ENCODE results near the gene ARHGAP25. TPM values are rescaled to one million over a fixed set of nuclear protein-coding genes. Genes with fewer than 3 reads are reported as not detected.

ARHGAP25 gene
- total RNA-seq, 1 experiment from 2014 or later = not detected

DNA sequence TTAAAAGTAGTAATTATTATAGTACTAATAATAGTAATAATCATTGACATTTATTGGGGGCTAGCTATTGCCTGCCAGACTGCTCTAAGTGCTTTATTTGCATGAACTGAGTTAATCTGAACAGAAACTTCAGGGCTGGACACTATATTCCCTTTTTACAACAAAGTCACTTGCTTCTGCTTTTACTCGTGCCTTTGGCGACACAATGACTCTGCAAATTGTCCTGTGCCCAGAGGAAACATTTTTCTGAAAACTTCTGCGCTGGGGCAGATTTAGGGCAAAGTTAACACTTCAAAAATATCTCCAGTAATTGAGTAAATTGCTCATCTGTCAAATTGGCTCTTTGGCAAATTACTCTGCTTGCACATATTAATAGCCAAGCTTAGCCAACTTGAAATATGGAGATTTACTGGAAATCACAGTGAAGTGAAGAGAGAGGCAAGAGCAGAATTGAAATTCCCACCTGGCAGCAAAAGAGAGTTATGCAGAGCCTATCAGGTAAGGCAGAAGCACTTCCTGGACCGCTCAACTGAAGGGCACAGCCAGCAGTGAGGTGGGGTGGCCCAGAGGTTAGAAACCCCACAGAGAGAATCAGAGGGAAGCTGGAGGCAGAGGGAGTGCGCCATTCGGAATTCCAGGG is 100.2 kb downstream of the ARHGAP25 start:
- in situ Hi-C loops (cut with HindIII; ENCODE audit: low pct_unique_long_range_greater_than_20kb, low sequenced_read_pairs) = no loop called here
- no peak for DNase-seq (ENCODE audit: low read depth)

DNA sequence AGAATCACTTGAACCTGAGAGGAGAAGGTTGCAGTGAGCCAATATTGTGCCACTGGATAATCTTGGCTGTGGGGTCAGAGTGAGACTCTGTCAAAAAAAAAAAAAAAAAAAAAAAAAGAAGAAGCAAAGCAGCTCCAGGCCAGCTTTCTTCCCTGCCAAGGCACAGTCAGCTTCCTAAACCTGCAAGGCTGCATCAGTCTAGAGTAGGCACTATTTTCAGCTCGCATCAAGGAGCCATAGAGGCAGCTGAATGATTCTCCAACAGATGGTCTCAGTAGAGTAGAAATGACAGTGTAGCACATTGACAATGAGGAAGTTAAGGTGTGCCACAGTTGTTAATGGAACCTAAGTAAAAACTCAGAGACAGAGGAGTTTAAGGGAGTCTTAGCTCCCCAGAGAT is 101.0 kb downstream of the ARHGAP25 start:
- no peak for DNase-seq (ENCODE audit: low read depth)
- in situ Hi-C loops (cut with HindIII; ENCODE audit: low pct_unique_long_range_greater_than_20kb, low sequenced_read_pairs) = no loop called here

DNA sequence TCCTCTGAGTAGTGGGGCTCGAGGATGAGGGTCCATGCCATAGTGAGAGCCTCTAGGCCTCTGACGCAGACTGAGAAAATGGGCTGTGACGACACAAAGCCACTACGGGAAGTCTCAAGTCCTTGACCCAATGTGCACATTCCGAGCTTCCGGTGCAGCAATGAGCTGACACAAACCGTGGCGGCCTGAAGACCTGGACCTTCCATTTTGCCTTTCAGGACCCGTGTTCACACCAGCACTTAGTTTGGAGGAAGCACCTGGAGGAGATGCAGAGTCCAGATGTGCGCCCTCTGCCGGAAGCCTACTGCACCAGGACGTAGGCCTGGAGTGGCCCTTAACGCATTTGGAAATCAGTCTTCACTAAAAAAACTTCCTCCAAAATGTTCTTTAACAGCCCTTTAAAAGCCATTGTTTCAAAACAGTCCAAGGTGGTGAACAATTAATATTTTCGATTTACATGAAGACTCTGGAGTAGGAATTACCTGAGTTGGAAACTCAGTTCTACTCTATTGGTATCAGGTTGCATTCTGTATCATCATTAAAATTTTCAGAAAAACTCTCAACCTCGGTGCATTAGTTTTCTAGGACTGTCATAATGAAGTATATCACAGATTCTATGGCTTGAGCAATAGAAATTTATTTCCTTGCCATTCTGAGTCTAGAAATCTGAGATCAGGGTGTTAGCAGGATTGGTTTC is 102.7 kb downstream of the ARHGAP25 start:
- in situ Hi-C loops (cut with HindIII; ENCODE audit: low pct_unique_long_range_greater_than_20kb, low sequenced_read_pairs) = no loop called here
- no peak for DNase-seq (ENCODE audit: low read depth)

DNA sequence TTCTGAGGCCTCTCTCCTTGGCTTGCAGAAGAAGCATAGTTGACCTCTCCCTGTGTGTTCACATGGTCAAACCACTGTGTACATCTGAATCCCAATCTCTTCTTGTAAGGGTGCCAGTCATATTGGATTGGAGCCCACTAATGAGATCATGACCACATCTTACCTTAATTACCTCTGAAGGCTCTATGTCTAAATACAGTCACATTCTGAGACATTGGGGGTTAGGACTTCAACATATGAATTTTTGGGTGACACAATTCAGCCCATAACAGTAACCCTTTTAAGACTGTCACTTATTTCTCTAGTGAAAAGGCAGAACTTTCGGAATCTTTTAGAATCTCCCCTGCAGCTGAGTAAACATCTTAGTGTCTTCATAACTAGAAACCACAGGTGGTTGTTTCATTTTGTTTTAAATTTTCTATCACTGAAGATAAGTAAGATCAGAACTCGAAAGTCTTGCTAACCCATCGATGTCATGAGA is 103.3 kb downstream of the ARHGAP25 start:
- DNase-seq (ENCODE audit: low read depth) = no peak
- in situ Hi-C loops (cut with HindIII; ENCODE audit: low pct_unique_long_range_greater_than_20kb, low sequenced_read_pairs) = no loop called here

DNA sequence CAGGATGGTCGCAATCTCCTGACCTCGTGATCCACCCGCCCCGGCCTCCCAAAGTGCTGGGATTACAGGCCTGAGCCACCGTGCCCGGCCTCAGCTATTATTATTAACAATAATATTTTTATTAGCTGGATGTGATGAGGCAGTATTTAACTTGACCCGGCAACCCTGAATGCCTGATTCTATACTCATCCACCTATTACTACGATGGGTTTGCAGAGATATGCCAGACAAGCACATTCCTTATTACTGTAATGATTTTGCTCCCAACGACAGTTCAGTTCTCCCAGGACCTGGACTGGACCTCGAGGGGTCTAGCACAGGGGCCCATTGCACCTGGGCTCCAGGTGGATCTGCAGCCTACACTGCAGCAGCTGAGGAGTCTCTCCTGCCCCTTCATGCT is 104.0 kb downstream of the ARHGAP25 start:
- in situ Hi-C loops (cut with HindIII; ENCODE audit: low pct_unique_long_range_greater_than_20kb, low sequenced_read_pairs) = no loop called here

DNA sequence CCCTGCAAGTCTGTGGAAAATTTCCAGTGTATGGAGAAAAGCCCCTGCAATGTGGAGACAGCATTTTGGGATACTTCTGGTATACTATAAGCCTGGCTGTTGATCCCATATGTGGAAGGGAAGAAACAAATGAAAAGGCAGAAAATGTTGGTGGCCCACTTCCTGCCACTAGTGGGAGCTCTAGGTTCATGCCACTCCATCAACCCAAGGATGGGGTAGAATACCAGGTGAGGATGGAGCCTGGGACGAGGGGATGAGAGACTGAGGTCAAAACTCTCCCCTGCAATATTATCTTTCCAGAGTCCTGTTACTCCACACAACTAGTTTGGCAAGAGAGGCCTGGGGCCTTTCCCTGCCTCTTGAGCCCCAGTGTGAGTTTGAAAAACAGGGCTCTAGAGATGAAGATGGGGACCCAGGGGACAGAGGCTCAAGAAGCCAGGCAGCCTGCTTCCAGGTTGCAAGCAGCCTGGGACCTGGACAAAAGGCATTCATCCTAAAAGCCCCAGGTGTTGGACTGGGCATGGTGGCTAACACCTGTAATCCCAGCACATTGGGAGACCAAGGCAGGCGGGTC is 104.7 kb downstream of the ARHGAP25 start:
- in situ Hi-C loops (cut with HindIII; ENCODE audit: low pct_unique_long_range_greater_than_20kb, low sequenced_read_pairs) = no loop called here
- no peak for DNase-seq (ENCODE audit: low read depth)

More for the DNA sequence above, 104.0 kb downstream of the ARHGAP25 start:
- DNase-seq (ENCODE audit: low read depth) = no peak

DNA sequence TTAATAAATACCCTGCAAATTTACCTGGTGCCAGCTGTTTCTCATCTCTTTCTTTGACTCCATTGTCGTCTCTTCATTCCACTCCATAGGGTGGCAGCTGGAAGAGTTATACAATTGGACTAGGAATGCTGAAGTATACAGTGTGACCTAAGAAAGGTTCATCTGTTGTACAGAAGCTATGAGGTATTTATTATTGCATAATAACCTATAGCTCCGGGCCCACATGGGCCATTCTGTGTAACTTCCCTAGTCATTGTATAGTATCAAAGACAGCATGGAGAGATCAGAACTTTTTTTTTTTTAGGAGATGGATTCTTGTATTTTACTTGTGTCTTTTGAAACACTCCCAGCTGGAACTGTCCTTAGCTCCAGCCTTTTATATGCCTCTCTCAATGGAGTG is 110.4 kb downstream of the ARHGAP25 start:
- no peak for DNase-seq (ENCODE audit: low read depth)
- in situ Hi-C loops (cut with HindIII; ENCODE audit: low pct_unique_long_range_greater_than_20kb, low sequenced_read_pairs) = no loop called here

DNA sequence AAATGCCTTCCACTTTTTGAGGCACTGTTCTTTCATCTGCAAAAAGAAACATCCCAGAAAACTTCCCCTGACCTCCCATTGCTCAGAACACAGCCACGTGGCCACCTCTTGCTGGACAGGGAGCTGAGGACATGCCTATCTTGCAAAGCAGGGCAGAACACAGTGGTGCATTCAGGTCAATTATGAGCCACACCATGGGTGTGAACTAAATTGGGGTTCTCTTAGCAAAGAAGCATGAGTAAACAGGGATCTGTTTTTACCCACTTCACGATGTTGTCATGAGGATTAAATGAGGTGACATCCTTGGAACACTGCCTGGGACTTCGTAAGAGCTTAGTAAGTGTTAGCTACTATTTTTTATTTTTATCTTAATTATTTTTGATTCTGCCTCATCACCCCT is 111.5 kb downstream of the ARHGAP25 start:
- in situ Hi-C loops (cut with HindIII; ENCODE audit: low pct_unique_long_range_greater_than_20kb, low sequenced_read_pairs) = no loop called here
- DNase-seq (ENCODE audit: low read depth) = no peak

DNA sequence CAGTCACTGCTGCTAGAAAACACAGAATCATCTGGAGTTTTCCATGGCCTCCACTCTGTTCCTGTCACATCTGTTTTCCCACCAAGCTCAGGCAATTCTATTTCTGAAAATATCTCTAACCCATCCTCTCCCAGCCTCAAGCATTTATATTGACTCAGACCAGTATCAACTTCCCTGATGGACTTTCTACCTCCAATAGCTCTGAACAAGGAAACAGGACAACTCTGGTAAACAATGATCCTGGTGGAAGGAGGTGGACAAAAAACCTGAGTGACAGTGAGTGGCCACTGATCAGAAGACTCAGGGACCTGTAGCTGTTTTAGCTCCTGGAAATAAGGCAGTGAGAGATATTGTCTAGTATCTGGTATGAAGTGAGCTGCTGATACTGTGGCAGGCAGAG is 113.1 kb downstream of the ARHGAP25 start:
- in situ Hi-C loops (cut with HindIII; ENCODE audit: low pct_unique_long_range_greater_than_20kb, low sequenced_read_pairs) = no loop called here
- no peak for DNase-seq (ENCODE audit: low read depth)

DNA sequence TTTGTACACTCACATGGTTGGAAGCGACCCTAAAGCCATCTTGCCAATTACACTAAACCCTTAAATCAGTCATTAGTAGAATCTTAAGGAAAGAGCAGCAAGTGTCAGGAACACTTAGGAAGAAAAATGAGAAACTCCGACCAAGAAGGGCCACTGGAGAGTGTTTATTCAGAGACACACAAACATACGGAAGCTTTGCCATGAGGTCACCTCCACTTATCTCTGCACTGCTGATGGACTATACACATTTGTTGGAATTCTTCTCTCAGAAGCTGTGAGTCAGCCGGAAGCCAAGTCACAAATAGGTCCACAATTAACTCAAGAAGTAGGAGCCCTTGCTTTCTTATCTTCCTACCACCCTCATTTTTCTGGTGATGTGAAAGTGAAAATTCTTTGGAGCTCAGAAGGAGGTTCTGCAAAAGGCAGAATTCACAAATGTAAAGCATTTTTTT is 115.0 kb downstream of the ARHGAP25 start:
- in situ Hi-C loops (cut with HindIII; ENCODE audit: low pct_unique_long_range_greater_than_20kb, low sequenced_read_pairs) = no loop called here
- no peak for DNase-seq (ENCODE audit: low read depth)

DNA sequence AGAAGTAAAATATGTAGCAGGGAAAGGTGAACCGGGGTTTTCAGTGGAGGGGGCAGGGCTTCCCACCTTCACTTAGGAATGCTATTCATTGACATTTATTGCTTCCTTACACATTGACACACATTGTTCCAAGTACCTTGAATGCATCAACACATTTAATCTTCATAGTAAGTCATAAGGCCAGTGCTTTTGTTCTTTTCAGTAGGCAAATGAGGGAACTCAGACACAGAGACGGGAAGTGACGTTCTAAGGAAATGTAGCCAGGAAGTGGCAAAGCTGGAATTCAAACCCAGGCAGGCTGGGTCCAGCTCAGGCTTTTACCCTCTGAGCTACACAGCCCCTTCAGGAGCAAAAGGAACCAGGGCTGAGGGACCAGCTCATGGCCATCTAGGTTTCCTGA is 115.9 kb downstream of the ARHGAP25 start:
- in situ Hi-C loops (cut with HindIII; ENCODE audit: low pct_unique_long_range_greater_than_20kb, low sequenced_read_pairs) = no loop called here
- no peak for DNase-seq (ENCODE audit: low read depth)

DNA sequence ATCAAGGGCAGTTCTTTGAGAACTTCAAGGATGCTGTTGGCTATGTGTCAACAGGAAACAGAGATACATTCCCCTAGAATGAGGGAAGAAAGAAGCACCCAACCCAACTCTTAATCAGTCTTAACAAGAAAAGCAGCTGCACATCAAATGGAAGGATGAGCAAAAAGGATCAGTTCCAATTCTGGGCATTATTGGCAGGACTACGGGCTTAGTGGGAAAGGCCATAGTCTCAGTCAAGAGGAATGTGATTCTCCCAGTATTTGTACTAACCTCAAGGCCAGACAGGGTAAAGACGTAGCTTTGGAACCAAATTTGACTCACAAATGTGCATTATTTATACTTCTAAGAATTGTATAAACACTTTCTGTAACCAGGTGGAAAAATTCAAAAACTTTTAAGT is 118.4 kb downstream of the ARHGAP25 start:
- DNase-seq (ENCODE audit: low read depth) = no peak
- in situ Hi-C loops (cut with HindIII; ENCODE audit: low pct_unique_long_range_greater_than_20kb, low sequenced_read_pairs) = no loop called here

DNA sequence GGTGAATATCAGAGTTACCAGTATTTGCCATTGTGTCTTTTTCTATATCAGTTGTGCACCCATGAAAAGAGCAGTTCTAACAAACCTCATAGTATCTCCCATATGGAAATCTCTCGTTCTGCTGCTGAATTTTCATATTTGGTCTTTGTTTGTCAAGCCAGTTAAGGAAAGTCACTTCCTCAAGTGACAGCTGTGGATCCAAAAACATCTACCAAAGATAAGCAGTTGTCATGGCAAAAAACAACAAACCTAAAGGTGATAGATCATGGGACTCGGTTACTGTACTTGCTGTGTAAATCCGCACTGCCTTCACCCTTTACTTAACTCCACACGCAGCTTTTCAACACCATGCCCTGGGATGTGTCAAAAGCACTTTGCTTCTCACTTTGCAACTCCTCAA is 119.3 kb downstream of the ARHGAP25 start:
- in situ Hi-C loops (cut with HindIII; ENCODE audit: low pct_unique_long_range_greater_than_20kb, low sequenced_read_pairs) = no loop called here
- no peak for DNase-seq (ENCODE audit: low read depth)

DNA sequence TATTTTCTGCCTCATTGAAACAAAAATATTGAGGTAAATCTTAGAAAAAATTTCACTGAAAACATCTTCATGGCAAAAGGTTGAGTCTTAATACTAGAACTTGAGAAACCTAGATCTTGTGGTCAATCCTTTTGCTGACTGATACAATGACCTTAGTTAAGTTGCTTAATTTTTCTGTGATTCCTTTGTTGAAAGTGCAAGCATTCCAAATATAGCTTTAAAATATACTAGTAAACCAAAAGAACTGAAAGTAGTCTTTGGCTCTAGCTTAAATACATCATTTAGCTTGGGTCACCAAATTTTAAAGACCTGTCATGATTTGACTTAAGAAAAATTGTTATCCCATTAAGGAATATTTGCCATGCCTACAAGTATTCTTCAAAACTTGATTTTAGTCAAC is 119.9 kb downstream of the ARHGAP25 start:
- no peak for DNase-seq (ENCODE audit: low read depth)
- in situ Hi-C loops (cut with HindIII; ENCODE audit: low pct_unique_long_range_greater_than_20kb, low sequenced_read_pairs) = no loop called here

DNA sequence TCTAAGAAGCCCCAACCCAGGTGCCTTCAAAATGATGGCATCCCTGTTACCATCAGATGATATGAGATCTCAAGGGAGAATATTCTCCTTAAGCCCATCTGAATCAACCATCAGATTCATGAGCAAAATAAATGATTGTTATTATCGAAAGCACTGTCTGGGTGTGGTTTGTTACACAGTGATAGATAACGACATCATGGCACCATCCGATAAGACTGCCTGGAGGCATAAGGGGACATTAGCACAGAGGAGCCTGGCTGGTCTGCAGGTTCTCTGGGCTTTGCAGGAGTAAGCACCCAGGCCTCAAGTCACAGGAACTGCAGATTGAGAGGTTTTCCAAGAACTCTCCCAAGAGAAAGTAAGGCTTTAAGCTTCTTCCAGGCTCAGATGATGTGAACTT is 120.9 kb downstream of the ARHGAP25 start:
- in situ Hi-C loops (cut with HindIII; ENCODE audit: low pct_unique_long_range_greater_than_20kb, low sequenced_read_pairs) = no loop called here
- DNase-seq (ENCODE audit: low read depth) = no peak

DNA sequence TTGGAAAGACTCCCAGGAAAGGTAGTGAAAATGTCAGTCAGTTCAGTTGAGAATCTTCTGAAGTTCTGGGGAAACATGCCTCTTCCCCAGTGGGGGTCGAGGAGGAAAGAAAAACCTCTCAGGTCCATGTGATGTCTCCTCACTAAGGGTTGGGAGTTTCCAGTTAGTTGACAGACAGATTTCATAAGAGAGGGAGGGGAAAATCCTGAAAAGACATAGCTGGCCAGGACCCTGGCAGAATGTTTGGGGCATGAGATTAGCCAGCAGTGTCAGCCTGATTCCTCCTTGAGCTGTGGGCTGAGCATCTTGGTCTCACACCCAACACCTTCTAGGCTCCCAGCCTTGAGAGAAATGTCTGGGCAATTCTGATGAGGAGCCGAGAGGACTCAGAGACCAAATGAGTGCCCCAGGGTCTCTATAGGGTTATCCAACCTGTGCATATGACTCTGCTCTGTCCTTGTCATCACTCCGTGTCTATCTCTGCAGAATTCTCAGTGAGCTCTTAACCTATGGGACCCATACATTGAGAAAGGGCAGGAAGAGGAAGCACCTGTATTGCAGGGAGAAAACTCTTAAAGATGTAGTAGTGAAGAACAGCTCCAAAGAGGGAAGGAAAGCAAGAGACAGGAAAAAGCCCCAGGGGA is 122.7 kb downstream of the ARHGAP25 start:
- in situ Hi-C loops (cut with HindIII; ENCODE audit: low pct_unique_long_range_greater_than_20kb, low sequenced_read_pairs) = no loop called here
- no peak for DNase-seq (ENCODE audit: low read depth)

DNA sequence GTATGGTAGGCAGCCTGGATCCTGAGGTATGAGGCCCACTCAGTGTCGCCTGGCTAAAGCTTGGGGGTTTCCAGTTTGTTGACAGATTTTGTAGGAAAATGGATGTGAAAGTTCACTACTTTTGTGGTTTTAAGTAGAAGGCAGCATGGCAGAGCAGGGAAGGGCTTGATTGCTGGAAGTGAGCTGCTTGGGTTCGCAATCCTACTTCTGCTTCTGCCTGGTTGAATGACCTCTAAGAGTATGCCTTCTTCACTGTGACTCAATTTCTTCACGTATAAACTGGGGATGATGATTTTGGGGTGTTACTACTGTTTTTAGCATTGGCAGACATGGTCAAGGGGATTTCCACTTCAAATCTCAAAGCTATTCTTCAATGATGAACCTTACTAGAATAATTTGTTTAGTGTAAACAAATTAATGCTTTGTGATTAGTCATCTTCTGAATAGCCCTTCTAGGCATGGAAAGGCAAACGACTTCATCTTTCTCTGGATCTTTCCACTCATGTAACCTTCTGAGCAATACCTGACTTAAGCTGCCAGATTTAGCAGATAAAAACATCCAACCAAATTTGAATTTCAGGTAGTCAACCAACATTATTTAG is 123.3 kb downstream of the ARHGAP25 start:
- DNase-seq (ENCODE audit: low read depth) = no peak
- in situ Hi-C loops (cut with HindIII; ENCODE audit: low pct_unique_long_range_greater_than_20kb, low sequenced_read_pairs) = no loop called here

DNA sequence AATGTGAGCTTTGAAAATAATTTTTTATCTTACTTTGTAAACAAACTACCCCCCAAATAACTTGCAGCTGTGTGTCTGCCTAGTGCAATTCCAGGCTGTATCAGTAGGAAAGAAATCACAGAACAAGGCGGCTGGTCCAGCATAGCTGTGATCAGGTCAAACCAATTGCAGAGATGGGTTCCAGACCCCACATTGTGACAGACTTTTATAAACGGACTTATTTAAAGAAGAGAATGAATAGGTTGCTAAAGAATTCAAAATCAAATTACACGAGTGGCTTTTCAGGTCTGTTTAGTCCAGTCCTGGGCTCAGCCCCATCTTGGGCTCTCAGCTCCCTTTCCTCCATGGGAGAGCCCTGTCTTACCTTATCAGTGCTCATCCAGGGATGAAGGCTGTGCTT is 125.5 kb downstream of the ARHGAP25 start:
- in situ Hi-C loops (cut with HindIII; ENCODE audit: low pct_unique_long_range_greater_than_20kb, low sequenced_read_pairs) = no loop called here
- no peak for DNase-seq (ENCODE audit: low read depth)

DNA sequence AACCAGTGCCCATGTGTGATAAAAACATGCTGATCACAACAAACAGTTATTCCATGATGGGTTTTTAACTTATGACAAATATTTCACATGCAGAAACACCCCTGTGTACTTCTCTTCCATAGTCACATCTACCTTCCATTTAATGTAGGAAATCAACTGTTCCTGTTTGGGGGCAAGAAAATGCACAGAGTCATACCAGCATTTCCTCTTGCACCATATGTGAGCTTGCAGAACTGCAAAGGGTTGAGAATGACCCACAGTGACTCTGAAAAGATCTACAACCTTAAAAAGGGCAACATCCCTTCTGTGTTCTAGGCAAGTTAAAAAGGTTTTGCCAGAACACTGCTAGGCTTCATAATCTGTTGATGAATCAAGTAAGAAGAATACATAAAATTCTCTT is 126.7 kb downstream of the ARHGAP25 start:
- in situ Hi-C loops (cut with HindIII; ENCODE audit: low pct_unique_long_range_greater_than_20kb, low sequenced_read_pairs) = no loop called here
- no peak for DNase-seq (ENCODE audit: low read depth)
